OCI-LY7 (cell line): ENCODE results near the gene CHST9.

ENCODE experiments used
- EZH2phosphoT487 ChIP-seq: fragments of 200-600 bp; sonication (generic); IDR thresholded peaks from 2 replicates; pipeline ENCODE4 v1.6.1; 2018; ENCODE audit warnings: low read depth, borderline replicate concordance, mild to moderate bottlenecking, mixed run types, antibody characterized with exemption, low read length, moderate library complexity, mixed read lengths
- TF ChIP-seq, protein P1 (sequence below): fragments of 200-600 bp; sonication (generic); conservative IDR thresholded peaks from 2 replicates; pipeline ENCODE4 v1.5.1; 2014; ENCODE audit warnings: mild to moderate bottlenecking, antibody characterized with exemption, low read length, moderate library complexity, mixed read lengths

DNA sequence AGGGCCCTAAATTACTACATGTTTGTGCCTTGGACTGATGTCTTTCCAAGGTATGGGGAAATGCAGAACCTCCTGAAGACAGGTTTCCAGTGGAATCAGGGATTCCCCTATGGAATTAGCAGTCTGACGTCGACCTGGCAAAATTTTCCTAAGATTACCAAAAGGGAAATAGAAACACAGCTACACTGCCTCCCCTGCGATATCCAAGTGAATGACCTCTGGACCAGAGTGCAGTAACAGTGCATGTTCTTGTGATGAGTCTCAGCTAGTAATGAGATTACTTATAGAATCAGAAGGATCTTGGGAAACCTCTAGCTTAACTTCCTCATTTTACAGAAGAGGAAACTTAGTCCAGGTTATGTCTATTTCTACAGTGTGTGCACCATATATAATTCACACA lies 21.3 kb upstream of the CHST9 start:
- TF ChIP-seq, protein P1, sequence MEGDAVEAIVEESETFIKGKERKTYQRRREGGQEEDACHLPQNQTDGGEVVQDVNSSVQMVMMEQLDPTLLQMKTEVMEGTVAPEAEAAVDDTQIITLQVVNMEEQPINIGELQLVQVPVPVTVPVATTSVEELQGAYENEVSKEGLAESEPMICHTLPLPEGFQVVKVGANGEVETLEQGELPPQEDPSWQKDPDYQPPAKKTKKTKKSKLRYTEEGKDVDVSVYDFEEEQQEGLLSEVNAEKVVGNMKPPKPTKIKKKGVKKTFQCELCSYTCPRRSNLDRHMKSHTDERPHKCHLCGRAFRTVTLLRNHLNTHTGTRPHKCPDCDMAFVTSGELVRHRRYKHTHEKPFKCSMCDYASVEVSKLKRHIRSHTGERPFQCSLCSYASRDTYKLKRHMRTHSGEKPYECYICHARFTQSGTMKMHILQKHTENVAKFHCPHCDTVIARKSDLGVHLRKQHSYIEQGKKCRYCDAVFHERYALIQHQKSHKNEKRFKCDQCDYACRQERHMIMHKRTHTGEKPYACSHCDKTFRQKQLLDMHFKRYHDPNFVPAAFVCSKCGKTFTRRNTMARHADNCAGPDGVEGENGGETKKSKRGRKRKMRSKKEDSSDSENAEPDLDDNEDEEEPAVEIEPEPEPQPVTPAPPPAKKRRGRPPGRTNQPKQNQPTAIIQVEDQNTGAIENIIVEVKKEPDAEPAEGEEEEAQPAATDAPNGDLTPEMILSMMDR, result no peak
- no peak for TF ChIP-seq EZH2phosphoT487
